ENCODE results near the gene ERN1.

Gene ERN1

GRCh38 chr17:64040206-64040605 is 89.7 kb downstream of the ERN1 start:
- Histone ChIP-seq H4K20me1 (ENCODE audit: insufficient read depth, low read length) (no peaks in the 10 kb centered on the region), H3K4me1 (ENCODE audit: low read length) (no peaks in the 10 kb centered on the region), H3K36me3 (replicated peaks; ENCODE audit: insufficient read depth, low read length) (peaks cover 43% of the 10 kb centered on the region), H3K4me3 (ENCODE audit: low read length) (no peak overlapping the region), H3K79me2 (ENCODE audit: low read length) (peaks cover 42% of the 10 kb centered on the region), H2AFZ (ENCODE audit: low read length) (no peak overlapping the region), H3F3A (ENCODE audit: insufficient read depth, low read length) (peaks cover 57% of the 10 kb centered on the region), H3K27ac (ENCODE audit: low read length) (no peak overlapping the region), H3K9me3 (replicated peaks; ENCODE audit: insufficient read depth, low read length) (no peaks in the 10 kb centered on the region), H3K27me3 (replicated peaks; ENCODE audit: insufficient read depth, low read length) (no peaks in the 10 kb centered on the region), H3K9me2 (replicated peaks; ENCODE audit: insufficient read depth, low read length) (no peaks in the 10 kb centered on the region), H3K9ac (ENCODE audit: low read length) (no peak overlapping the region), H3K4me2 (ENCODE audit: low read depth, low read length) (no peak overlapping the region)
- DNase-seq = no peak
- TF ChIP-seq EZH2phosphoT487 (IDR thresholded peaks at IDR 0.05; ENCODE audit: low read length) = no peak
- no peak for TF ChIP-seq EZH2 (optimal IDR thresholded peaks at IDR 0.05; ENCODE audit: low read depth, low read length)
- no peak for TF ChIP-seq CTCF (IDR thresholded peaks at IDR 0.05; ENCODE audit: low read length)

DNA sequence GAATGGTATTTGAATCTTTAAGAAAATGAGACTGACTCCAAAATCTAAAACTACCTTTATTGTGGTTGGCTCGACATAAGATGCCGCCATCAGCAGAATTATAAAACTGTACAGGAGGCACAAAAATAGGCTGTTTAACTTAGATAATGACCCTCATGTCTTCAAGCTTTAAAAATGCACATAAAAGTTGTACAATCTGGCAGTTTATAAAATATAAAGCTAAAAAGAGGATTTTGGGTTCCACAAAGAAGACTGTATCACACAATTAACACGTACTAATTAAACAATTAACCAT is 90.9 kb downstream of the ERN1 start:
- Histone ChIP-seq H2AFZ (ENCODE audit: low read length) (no peak overlapping the region), H3K9me2 (replicated peaks; ENCODE audit: insufficient read depth, low read length) (no peaks in the 10 kb centered on the region), H3K4me1 (ENCODE audit: low read length) (no peaks in the 10 kb centered on the region), H3K36me3 (replicated peaks; ENCODE audit: insufficient read depth, low read length) (peaks cover 31% of the 10 kb centered on the region), H3K79me2 (ENCODE audit: low read length) (peaks cover 31% of the 10 kb centered on the region), H3K9me3 (replicated peaks; ENCODE audit: insufficient read depth, low read length) (no peaks in the 10 kb centered on the region), H3K4me2 (ENCODE audit: low read depth, low read length) (no peak overlapping the region), H3K4me3 (ENCODE audit: low read length) (no peak overlapping the region), H3F3A (ENCODE audit: insufficient read depth, low read length) (peaks cover 53% of the 10 kb centered on the region), H3K9ac (ENCODE audit: low read length) (no peak overlapping the region), H4K20me1 (ENCODE audit: insufficient read depth, low read length) (no peaks in the 10 kb centered on the region), H3K27me3 (replicated peaks; ENCODE audit: insufficient read depth, low read length) (no peaks in the 10 kb centered on the region), H3K27ac (ENCODE audit: low read length) (no peak overlapping the region)
- no peak for TF ChIP-seq CTCF (IDR thresholded peaks at IDR 0.05; ENCODE audit: low read length)
- TF ChIP-seq EZH2phosphoT487 (IDR thresholded peaks at IDR 0.05; ENCODE audit: low read length) = no peak
- no peak for TF ChIP-seq EZH2 (optimal IDR thresholded peaks at IDR 0.05; ENCODE audit: low read depth, low read length)
- no peak for DNase-seq

DNA sequence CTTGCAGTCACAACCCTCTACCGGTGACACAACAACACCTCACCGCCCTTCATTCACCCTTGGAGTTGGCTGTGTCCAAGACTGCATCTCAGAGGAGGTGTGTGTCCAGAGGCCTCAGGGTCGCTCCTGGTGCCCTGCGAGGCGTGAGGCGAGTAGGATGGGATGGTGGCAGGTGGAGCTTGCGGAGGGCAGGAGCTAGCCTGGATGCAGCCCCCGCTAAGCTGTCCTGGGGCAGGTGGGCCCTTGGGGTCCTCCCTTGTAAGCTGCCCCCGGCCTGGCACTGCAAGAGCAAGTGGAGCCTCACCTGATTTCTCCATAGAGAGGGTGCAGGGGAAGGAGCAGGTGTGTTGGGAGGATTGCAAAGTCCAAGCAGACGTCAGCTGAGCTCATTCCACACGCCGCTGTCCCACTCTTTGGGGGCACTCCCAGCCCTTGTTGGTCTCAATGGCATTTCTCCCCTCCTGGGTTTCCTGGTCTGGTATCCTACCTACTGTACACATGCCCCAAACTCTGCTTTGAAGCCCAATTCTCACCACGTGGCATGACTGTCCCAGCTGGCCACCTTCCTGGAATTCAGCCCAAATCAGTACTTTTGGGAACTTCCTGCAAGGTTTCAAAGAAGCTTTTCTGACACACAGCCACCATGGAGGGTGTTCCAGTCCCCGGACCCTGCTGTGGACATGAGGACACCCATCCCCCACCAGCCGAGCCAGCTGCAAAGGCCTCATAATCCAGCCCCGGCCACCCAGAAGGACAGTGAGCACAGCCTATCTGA is 91.4 kb downstream of the ERN1 start:
- no peaks in the 10 kb centered on the region for H3K27me3 ChIP-seq (replicated peaks; ENCODE audit: insufficient read depth, low read length)
- H2AFZ ChIP-seq (ENCODE audit: low read length) = no peak overlapping the region
- no peaks in the 10 kb centered on the region for H3K9me3 ChIP-seq (replicated peaks; ENCODE audit: insufficient read depth, low read length)
- TF ChIP-seq EZH2phosphoT487 (IDR thresholded peaks at IDR 0.05; ENCODE audit: low read length) (no peak), EZH2 (optimal IDR thresholded peaks at IDR 0.05; ENCODE audit: low read depth, low read length) (no peak), CTCF (IDR thresholded peaks at IDR 0.05; ENCODE audit: low read length) (no peak)
- H3K27ac ChIP-seq (ENCODE audit: low read length) = no peak overlapping the region
- no peaks in the 10 kb centered on the region for H3K9me2 ChIP-seq (replicated peaks; ENCODE audit: insufficient read depth, low read length)
- H3K4me3 ChIP-seq (ENCODE audit: low read length) = no peak overlapping the region
- H3K36me3 ChIP-seq (replicated peaks; ENCODE audit: insufficient read depth, low read length) = peaks cover 26% of the 10 kb centered on the region
- H3K4me2 ChIP-seq (ENCODE audit: low read depth, low read length) = no peak overlapping the region
- H3K79me2 ChIP-seq (ENCODE audit: low read length) = peaks cover 25% of the 10 kb centered on the region
- no peaks in the 10 kb centered on the region for H4K20me1 ChIP-seq (ENCODE audit: insufficient read depth, low read length)
- H3F3A ChIP-seq (ENCODE audit: insufficient read depth, low read length) = peaks cover 54% of the 10 kb centered on the region
- H3K9ac ChIP-seq (ENCODE audit: low read length) = no peak overlapping the region
- no peaks in the 10 kb centered on the region for H3K4me1 ChIP-seq (ENCODE audit: low read length)
- no peak for DNase-seq
